RPMI8226 (cell line): Measurements from ENCODE around the gene BCKDHB.
"Not testable (repeated sequence)": the region's sequence is repeated elsewhere in the genome, so short reads cannot be mapped to it uniquely, and the experiment has no call there.

Experiments used
- DNase-seq: peaks from one replicate; pipeline ENCODE4 v3.0.0-alpha.2; 2015

BCKDHB gene

DNA sequence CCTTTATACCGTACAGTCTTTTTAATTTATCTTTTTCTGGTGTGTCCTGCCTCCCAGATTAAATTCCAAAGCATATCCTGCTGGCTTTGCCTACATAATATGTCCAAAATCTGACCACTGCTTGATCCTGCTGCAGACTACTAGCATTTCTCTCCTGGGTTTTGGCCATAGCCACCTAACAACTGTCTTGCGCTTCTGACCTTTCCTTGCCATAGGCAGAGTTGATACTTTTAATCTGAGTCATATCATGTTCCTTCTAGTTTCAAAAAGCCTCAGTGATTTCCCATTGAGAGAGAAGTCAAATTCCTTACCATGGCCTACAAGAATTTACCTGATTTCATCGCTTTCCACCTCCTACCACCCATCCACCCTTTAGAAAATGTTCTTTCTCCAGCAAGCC, 104.8 kb downstream of the BCKDHB start:
- no peak for DNase-seq

GRCh38 chr6:80211890-80212289, 105.4 kb downstream of the BCKDHB start:
- not testable (repeated sequence) for DNase-seq

DNA sequence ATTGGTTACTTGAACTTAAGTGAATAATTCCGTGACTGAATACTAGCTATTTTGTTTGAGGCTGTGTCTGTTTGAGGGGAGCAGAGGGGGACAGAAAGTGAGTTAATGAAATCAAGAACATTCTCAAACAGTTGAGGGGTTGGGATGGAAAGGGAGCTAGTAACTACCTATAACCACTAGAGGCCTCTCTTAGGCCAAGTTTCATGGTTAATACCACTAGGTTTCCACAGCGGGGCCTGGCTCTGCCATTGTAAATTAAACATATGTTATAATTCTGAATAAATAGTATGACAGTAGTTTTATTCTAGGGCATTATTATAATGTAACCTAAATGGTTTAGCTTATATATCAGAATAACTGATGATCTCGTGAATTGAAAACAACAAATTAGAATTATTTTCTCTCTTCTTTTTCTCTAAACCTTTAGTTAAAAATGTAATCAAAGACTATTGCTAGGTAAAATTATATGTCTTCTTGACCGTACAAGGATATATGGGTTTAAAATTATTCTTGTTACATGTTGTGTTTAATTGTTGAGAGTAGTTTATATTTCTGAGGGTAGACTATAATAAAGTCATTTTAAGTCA, 108.1 kb downstream of the BCKDHB start:
- DNase-seq, result peak; percentile 45

DNA sequence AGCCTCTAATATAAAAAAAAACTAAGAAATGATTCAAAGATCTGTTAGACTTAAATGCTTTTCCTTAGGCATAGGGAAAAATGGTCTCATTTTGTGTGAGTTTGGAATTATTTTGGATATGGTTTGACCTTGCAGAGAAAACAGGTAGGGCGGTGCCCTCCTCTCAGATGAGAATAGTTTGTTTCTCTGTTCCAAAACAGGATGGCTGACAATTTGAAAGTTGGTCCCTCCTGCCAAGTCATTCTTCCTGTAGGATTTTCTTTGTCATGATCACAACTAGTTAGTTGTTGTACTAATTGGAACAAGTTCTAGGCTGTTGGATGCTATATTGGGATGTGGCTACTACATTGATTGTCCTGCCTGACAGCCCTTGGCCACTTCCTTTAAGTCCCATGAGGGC, 108.6 kb downstream of the BCKDHB start:
- no peak for DNase-seq

GRCh38 chr6:80217794-80218193, 111.3 kb downstream of the BCKDHB start:
- DNase-seq, result no peak

DNA sequence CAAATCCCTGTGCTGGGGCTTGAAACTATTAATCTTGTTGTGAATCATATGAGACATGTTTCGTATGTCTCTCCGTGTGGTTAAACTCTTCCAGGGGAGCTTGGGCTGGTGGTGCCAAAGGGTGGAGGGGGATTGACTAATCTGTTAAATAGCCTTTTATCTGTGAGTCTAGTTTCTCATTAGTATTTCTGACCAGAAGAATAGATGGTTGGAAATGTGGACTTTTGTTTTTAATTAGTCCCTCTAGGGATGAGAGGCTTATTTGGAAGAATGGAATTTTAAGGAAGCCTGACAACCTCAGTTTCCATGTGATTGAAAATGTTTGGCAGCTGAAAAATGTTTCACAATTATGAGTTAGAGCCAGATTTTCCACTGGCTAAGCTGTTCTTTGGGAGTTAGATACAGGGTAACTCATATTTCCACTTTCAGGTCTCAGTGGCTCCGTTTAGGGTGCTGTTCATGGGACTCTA, 117.3 kb downstream of the BCKDHB start:
- DNase-seq, result no peak

DNA sequence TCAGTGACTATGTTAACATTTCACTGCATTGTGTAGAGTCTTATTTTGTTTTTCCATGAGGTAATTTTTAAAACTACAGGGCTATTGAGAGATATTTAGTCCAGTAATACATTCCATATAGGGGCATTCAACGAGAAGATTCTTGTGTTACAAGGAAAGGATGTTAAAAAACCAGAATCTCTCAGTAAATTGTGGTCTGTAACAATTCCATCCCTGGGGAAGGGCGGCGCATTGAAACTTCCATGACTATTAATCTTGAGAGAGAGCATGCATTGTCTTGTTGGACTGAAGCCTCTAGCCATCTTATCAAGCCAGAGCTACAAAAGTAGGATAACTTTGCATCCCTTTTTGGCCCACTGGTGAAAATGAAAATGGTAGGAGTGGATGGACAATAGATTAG, 119.7 kb downstream of the BCKDHB start:
- DNase-seq, result no peak

GRCh38 chr6:80226699-80227098, 120.2 kb downstream of the BCKDHB start:
- DNase-seq, result no peak

DNA sequence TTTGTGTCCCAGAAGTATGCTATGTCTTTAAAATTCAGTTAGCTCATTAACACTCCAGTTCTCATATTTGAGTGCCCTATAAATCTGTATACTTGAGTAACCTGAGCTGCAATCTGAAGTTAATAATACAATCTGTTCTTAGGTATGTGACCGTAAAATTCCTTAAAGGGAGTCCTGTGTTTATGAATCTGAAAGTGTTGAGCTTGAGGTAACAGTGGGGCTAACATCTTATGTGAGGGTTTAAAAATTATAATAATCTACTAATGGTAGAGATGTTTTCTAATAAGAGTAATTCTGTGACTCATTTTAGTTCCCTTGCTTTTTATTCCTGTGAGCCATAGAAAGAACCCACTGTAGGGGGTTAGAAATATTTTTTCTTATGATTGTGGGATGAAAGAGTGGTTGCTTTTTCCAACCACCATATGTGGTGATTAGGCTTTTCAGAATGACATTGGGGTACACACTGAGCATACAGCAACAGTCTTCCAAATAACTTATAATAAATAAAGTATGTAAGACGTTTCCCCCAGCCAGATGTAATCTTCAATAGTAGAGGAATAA, 121.2 kb downstream of the BCKDHB start:
- no peak for DNase-seq

DNA sequence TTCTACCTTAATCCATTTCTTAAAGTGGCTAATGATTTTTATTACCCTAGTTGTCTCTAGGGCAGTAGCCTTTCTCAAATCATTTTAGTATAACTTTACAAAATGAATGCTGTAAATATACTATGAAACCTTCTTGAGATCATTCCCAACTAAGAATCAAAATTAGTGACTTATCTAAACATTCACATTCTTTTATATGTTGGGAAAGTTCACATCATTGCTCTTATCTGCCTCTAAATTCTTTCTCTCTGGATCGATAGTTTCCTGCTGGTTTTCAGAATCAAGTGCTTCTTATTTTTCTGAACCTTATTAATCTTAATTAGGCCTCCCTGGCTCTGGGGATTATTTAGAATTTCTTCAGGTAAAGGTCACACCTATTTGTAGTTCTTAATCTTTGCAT, 126.8 kb downstream of the BCKDHB start:
- DNase-seq, result no peak

DNA sequence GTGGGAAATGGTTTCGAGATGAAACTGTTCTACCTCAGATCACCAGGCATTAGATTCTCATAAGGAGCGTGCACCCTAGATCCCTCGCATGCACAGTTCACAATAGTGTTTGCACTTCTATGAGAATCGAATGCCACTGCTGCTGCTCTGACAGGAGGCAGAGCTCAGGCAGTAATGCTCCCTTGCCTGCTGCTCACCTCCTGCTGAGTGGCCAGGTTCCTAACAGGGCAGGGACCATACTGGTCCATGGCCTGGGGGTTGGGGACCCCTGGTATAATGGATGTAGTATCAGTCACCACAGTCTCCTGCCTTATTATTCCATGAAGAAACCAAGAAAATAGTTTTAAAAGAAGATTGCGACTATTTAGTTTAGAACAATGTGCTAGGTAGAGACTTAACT, 127.5 kb downstream of the BCKDHB start:
- no peak for DNase-seq

- DNase-seq, result no peak
Measured at GRCh38 chr6:80234401-80234800, 127.9 kb downstream of the BCKDHB start.

- DNase-seq, result no peak
Measured at GRCh38 chr6:80234908-80235307, 128.4 kb downstream of the BCKDHB start.

GRCh38 chr6:80235647-80236046, 129.2 kb downstream of the BCKDHB start:
- DNase-seq, result no peak

DNA sequence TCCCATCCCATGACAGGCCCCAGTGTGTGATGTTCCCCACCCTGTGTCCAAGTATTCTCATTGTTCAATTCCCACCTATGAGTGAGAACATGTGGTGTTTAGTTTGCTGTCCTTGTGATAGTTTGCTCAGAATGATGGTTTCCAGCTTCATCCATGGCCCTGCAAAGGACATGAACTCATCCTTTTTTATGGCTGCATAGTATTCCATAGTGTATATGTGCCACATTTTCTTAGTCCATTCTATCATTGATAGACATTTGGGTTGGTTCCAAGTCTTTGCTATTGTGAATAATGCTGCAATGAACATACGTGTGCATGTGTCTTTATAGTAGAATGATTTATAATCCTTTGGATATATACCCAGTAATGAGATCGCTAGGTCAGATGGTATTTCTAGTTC, 132.3 kb downstream of the BCKDHB start:
- not testable (repeated sequence) for DNase-seq

DNA sequence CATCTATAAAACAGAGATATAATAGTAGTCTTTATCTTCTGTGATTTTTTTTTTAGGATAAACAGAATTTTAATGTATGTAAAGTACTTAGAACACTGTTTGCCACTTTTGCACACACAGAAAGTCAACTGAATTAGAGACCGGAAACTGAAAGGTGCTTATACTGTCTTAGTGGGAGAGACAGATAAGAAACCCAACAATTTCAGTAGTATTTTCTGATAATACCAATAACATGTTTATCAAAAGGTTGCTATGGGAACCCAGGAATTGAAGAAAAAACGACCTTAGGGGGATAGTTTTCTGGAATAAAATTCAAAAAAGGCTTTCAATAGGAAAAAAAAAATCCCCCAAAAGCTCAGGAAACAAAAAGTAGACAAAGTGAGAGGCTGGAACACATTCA, 138.6 kb downstream of the BCKDHB start:
- DNase-seq, result no peak

- DNase-seq, result no peak
Measured at GRCh38 chr6:80249897-80250296, 143.4 kb downstream of the BCKDHB start.

DNA sequence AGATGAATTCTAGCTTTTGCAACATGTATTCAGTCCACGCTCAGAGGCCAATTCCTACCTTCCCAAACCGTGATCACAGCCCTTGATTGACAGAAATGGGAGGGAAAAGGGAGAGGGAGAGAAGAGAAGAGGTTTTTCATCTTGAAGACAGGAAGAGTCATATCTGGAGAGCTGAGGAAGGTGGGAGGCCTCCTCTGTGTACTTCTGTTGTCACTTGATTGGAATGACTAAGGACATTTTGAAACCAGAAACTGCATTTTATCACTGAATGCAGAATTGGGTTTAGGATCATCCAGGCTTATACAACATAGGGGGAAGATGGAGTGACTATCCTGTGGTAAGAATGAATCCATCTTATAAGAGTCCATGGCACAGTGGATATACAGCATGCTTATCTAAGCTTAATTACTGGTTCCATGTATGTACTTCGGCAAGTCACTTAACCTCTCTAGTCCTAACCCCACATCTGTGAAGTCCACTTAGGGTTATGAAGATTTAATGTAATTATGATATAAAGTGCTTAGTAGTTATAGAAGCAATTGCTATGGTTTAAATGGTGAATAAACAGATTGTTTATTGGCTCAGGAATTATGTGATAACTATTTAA, 144.0 kb downstream of the BCKDHB start:
- no peak for DNase-seq

- no peak for DNase-seq
Measured at GRCh38 chr6:80251321-80251720, 144.8 kb downstream of the BCKDHB start.

DNA sequence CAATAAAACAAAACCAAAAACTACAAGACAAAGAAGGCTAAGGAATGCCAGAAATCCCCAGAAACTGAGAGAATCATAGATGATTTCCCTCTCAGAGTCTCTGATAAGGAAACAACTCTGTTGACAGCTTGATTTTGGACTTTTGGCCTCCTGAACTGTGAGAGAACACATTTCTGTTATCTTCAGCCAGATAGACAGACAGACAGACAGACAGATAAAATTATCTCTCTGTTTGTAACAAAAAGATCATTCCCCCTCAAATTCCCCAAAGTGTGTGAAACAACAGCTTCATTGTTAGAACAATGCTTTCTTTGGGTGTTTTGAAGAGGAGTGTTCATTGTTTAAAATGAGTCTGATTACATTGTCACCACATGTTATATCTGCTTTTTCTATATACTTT, 148.2 kb downstream of the BCKDHB start:
- no peak for DNase-seq

- no peak for DNase-seq
Measured at GRCh38 chr6:80256691-80257090, 150.2 kb downstream of the BCKDHB start.

GRCh38 chr6:80259118-80259517, 152.6 kb downstream of the BCKDHB start:
- DNase-seq, result no peak

DNA sequence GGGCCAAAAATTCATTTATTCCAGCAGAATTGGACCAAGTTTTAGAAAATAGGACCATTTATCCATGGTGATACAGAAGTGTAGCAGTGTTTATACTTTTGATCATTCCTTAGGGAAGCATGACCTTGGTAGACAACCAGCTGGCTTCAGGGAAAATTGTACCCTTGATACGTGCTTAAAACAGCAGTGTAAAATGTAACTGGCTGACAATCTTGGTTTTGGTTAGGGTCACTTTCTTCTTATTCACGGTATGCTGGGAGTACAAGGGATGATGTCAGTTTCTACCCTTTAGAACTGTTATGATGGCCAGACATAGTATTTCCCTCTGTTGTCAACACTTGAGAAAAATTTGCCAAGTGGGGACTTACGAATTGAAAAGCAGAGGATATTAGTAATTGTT, 157.1 kb downstream of the BCKDHB start:
- no peak for DNase-seq

DNA sequence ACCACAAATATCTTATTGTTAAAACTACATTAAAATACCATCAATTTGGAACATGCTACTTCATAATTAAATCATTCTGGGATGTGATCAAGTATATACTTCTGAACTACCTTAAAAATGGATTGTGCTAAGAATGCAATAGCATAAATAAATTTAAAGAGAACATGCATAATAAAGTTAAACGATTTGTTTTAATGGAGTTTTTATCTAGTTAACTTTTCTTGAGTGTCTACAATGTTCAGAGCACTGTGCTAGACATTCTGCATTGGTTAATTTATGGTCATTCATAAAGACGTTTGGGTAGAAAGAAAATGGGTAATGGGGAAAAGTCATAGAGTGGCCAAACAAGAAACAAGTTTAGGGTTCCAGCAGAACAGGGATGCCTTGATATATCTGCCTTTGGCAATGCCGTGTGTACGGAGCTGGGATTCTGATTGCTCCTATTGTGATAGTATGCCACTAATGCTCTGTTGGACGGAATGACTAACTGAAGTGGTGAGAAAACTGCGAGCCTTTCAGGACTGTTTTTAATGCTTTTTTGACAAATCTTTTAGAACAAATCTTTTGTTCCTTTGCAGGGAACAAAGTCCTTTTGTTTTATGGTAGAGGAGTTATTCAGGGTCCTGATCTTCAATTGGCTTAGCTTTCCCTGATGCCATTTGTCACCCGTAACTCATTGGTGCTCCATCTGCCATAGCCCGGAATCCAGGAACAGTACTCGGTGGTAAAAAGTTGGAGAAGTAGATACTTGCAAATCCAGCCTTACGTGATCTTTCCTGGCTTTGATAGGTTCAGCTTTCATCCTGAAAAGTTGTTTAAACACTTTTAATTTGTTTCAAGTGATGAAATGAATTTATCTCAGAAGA, 162.6 kb downstream of the BCKDHB start:
- no peak for DNase-seq
